OCI-LY1 (cell line): ENCODE measurements around the gene LINC01488.

ENCODE experiments used
- H2AFZ ChIP-seq: fragments of 200-600 bp; sonication (generic), shearing (Covaris generic); 2 replicates; pipeline ENCODE4 v1.6.0; 2014; ENCODE audit warnings: antibody characterized with exemption, mild to moderate bottlenecking, low read length
- H3F3A ChIP-seq: fragments of 200-600 bp; sonication (generic), shearing (Covaris generic); 2 replicates; pipeline ENCODE4 v1.6.0; 2014; ENCODE audit warnings: mild to moderate bottlenecking, antibody characterized with exemption, low read length, moderate library complexity; ENCODE audit not compliant: insufficient read depth
- H3K27ac ChIP-seq: fragments of 200-600 bp; sonication (generic); 2 replicates; pipeline ENCODE4 v1.5.1; 2014; ENCODE audit warnings: low read length, mixed run types, mild to moderate bottlenecking, low read depth; ENCODE audit not compliant: poor library complexity, severe bottlenecking
- H3K27me3 ChIP-seq: fragments of 200-600 bp; sonication (generic); 2 replicates; pipeline ENCODE4 v1.6.0; 2014; ENCODE audit warnings: antibody characterized with exemption, mild to moderate bottlenecking, low read length, moderate library complexity; ENCODE audit not compliant: insufficient read depth
- H3K36me3 ChIP-seq: fragments of 200-600 bp; sonication (generic); 2 replicates; pipeline ENCODE4 v1.6.1; 2014; ENCODE audit warnings: mild to moderate bottlenecking, antibody characterized with exemption, low read length, moderate library complexity, mixed read lengths; ENCODE audit not compliant: insufficient read depth
- H3K4me1 ChIP-seq: fragments of 200-600 bp; sonication (generic); 2 replicates; pipeline ENCODE4 v1.5.1; 2014; ENCODE audit warnings: mild to moderate bottlenecking, low read length, moderate library complexity; ENCODE audit not compliant: insufficient read depth, severe bottlenecking
- H3K4me2 ChIP-seq: fragments of 200-600 bp; sonication (generic), shearing (Covaris generic); 2 replicates; pipeline ENCODE4 v1.6.1; 2014; ENCODE audit warnings: low read length
- H3K4me3 ChIP-seq: fragments of 200-600 bp; sonication (generic); 2 replicates; pipeline ENCODE4 v1.5.1; 2014; ENCODE audit warnings: low read length, low read depth, mild to moderate bottlenecking, mixed read lengths; ENCODE audit not compliant: poor library complexity, severe bottlenecking
- H3K79me2 ChIP-seq: fragments of 200-600 bp; shearing (Covaris generic); 2 replicates; pipeline ENCODE4 v1.6.1; 2016; ENCODE audit warnings: mixed run types, low read length, mixed read lengths; ENCODE audit not compliant: insufficient read depth
- H3K9ac ChIP-seq: fragments of 200-600 bp; sonication (generic), shearing (Covaris generic); 2 replicates; pipeline ENCODE4 v1.6.1; 2014; ENCODE audit warnings: mild to moderate bottlenecking, low read length, mixed read lengths
- H3K9me2 ChIP-seq: fragments of 200-600 bp; sonication (generic), shearing (Covaris generic); 2 replicates; pipeline ENCODE4 v1.6.1; 2014; ENCODE audit warnings: low read depth, mild to moderate bottlenecking, low read length, mixed read lengths
- H3K9me3 ChIP-seq: fragments of 200-600 bp; shearing (Covaris generic); 2 replicates; pipeline ENCODE4 v1.6.1; 2014; ENCODE audit warnings: low read length, mixed read lengths
- H4K20me1 ChIP-seq: fragments of 200-600 bp; sonication (generic), shearing (Covaris generic); 2 replicates; pipeline ENCODE4 v1.6.0; 2016; ENCODE audit warnings: mild to moderate bottlenecking, low read length; ENCODE audit not compliant: insufficient read depth
- EZH2 ChIP-seq: fragments of 200-600 bp; sonication (generic), shearing (Covaris generic); IDR thresholded peaks from 2 replicates; pipeline ENCODE4 v1.8.0; 2017; ENCODE audit warnings: borderline replicate concordance, mixed run types, mild to moderate bottlenecking, antibody characterized with exemption, low read length, moderate library complexity, mixed read lengths
- TF ChIP-seq, protein P1 (sequence below): fragments of 200-600 bp; sonication (generic), shearing (Covaris generic); IDR thresholded peaks from 2 replicates; pipeline ENCODE4 v1.5.1; 2017; ENCODE audit warnings: mild to moderate bottlenecking, antibody characterized with exemption, low read length, moderate library complexity, mixed read lengths

LINC01488 gene

DNA sequence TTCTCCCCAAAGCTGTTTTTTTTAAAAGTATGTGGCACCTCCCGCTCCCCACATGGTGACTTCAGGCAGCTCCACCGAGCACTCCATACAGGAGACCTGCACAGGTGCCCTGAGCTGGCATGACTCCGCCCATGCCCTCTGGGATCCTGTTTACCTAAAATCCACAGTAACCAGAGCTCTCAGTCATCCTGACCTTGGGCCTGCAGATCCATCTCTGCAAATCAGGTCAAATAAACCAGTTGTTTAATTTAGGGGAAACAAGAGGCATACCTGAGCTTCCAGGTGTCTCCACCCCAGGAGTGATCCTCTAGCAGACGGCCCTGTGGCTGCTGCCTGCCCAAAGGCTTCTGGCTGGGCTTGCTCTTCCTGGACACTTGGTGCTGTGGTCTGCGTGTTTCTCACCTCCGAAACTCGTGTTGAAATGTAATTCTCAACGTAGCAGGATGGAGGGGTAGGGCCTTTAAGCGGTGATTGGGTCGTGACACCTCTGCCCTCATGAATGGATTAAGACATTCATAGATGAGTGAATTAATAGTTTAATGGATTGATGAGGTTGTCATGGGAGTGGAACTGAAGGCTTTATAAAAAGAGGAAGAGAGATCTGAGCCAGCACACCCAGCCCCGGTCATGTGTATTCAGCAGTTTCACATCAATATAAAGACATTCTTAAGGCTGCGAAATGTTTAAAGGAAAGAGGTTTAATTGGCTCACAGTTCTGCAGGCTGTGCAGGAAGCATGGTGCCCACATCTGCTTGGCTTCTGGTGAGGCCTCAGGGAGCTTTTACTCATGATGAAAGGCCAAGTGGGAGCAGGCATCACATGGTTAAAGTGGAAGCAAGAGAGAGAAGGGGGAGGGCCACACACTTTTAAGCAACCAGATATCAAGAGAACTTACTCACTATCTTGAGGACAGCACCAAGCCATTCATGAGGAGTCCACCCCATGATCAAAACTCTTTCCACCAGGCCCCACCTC lies 34.1 kb downstream of the LINC01488 start:
- Histone ChIP-seq H3K4me2 (no peak overlapping the region), H3K4me1 (no peaks in the 10 kb centered on the region), H3K36me3 (no peaks in the 10 kb centered on the region), H3K9me3 (no peaks in the 10 kb centered on the region), H3K9ac (no peak overlapping the region), H3K4me3 (no peak overlapping the region), H4K20me1 (no peaks in the 10 kb centered on the region), H3F3A (no peaks in the 10 kb centered on the region), H3K9me2 (no peaks in the 10 kb centered on the region), H3K27ac (no peak overlapping the region), H3K79me2 (no peaks in the 10 kb centered on the region), H2AFZ (no peak overlapping the region), H3K27me3 (no peaks in the 10 kb centered on the region)
- TF ChIP-seq, protein P1, sequence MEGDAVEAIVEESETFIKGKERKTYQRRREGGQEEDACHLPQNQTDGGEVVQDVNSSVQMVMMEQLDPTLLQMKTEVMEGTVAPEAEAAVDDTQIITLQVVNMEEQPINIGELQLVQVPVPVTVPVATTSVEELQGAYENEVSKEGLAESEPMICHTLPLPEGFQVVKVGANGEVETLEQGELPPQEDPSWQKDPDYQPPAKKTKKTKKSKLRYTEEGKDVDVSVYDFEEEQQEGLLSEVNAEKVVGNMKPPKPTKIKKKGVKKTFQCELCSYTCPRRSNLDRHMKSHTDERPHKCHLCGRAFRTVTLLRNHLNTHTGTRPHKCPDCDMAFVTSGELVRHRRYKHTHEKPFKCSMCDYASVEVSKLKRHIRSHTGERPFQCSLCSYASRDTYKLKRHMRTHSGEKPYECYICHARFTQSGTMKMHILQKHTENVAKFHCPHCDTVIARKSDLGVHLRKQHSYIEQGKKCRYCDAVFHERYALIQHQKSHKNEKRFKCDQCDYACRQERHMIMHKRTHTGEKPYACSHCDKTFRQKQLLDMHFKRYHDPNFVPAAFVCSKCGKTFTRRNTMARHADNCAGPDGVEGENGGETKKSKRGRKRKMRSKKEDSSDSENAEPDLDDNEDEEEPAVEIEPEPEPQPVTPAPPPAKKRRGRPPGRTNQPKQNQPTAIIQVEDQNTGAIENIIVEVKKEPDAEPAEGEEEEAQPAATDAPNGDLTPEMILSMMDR = no peak
- TF ChIP-seq EZH2 = no peak

DNA sequence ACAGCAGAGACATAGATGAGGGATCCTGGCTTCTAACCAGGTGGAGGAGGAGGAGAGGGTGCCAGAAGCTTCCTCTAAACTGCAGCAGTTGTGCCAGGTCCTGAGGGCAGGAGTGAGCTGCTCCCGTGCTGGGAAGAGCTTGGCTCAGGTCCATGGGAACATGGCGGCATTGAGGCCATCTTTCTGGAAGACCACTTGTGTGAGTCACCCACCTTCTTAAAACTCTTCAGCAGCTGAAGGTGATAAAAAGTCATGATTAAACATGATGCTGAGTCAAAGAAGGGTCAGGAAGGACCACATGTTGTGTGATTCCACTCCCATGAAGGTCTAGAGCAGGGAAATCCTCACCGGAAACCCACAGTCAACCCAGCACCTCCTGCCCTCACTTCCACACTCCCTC lies 35.1 kb downstream of the LINC01488 start:
- no peaks in the 10 kb centered on the region for H3K4me1 ChIP-seq
- no peak overlapping the region for H3K27ac ChIP-seq
- H3K9ac ChIP-seq = no peak overlapping the region
- H4K20me1 ChIP-seq = no peaks in the 10 kb centered on the region
- H3K27me3 ChIP-seq = no peaks in the 10 kb centered on the region
- H3K79me2 ChIP-seq = no peaks in the 10 kb centered on the region
- H3F3A ChIP-seq = no peaks in the 10 kb centered on the region
- no peak for TF ChIP-seq EZH2
- TF ChIP-seq, protein P1 = no peak
- H3K4me2 ChIP-seq = no peak overlapping the region
- H3K9me2 ChIP-seq = no peaks in the 10 kb centered on the region
- no peak overlapping the region for H2AFZ ChIP-seq
- H3K4me3 ChIP-seq = no peak overlapping the region
- H3K9me3 ChIP-seq = no peaks in the 10 kb centered on the region
- H3K36me3 ChIP-seq = no peaks in the 10 kb centered on the region

DNA sequence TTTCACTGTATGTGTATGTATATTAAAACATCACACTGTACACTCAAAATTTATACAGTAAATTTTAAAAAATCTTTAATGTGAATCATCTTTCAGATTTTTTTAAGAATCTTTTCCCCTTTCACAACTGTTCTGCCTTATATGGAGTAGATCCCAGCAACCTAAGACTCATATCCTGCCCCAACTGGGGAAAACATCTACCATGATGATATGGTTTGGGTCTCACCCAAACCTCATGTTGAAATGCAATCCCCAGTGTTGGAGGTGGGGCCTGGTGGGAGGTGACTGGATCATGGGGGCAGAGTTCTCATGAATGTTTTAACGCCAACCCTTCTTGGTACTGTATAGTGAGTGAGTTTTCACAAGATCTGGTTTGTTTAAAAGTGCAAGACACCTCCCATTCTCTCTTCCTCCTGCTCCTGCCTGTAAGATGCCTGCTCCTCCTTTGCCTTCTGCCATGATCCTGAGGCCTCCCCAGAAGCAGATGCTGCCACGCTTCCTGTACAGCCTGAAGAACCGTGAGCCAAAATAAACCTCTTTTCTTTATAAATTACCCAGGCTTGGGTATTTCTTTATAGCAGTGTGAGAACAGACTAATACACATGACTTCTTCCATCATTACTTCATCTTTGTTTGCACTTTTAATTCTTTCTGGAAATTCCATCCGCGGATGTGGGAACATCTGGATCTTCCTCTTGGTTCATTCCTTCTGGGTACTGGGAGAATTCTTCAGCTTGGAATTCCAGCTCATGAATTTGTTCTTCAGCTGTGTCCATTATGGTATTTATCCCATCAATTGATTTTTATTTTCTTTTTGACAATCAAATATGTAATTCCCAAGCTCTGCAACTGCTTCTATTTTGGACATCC lies 36.9 kb downstream of the LINC01488 start:
- TF ChIP-seq EZH2 = no peak
- TF ChIP-seq, protein P1 = no peak
- no peak overlapping the region for H3K27ac ChIP-seq

More for the DNA sequence above, 36.9 kb downstream of the LINC01488 start:
- Histone ChIP-seq H3K27me3 (no peaks in the 10 kb centered on the region), H3K36me3 (no peaks in the 10 kb centered on the region), H3K9me2 (no peaks in the 10 kb centered on the region), H2AFZ (no peak overlapping the region), H3K9ac (no peak overlapping the region), H3K4me2 (no peak overlapping the region), H3K4me3 (no peak overlapping the region), H3F3A (no peaks in the 10 kb centered on the region), H4K20me1 (no peaks in the 10 kb centered on the region), H3K4me1 (no peaks in the 10 kb centered on the region), H3K79me2 (no peaks in the 10 kb centered on the region), H3K9me3 (no peaks in the 10 kb centered on the region)
